Measurements from ENCODE around the gene RRP1B.

- TF ChIP-seq CTCF (IDR thresholded peaks at IDR 0.05; ENCODE audit: insufficient read depth, low read depth, low read length) = no peak
- TF ChIP-seq EZH2 (IDR thresholded peaks at IDR 0.05; ENCODE audit: insufficient read depth, low read length) = no peak
Observed at GRCh38 chr21:43654806-43655489, 4.4 kb upstream of the RRP1B start.
